Endometrial microvascular endothelial cells (primary cell): ENCODE measurements around the gene PLOD1. TPM values are rescaled to one million over a fixed set of nuclear protein-coding genes. Genes with fewer than 3 reads are reported as not detected.
"Not testable (repeated sequence)": the region's sequence is repeated elsewhere in the genome, so short reads cannot be mapped to it uniquely, and the experiment has no call there.

Source experiments
- in situ Hi-C: cut with HindIII; loops from 2 replicates; pipeline ENCODE4 v1.10.0; 2017; ENCODE audit warnings: low sequenced_read_pairs, low pct_unique_long_range_greater_than_20kb; ENCODE audit errors: inconsistent ontology term
- total RNA-seq: library from RNA; depleted of rRNA; stranded (reverse); fragments of >200 nt; gene quantifications from one replicate; pipeline ENCODE4 v1.2.3, GENCODE V29; 2015; ENCODE audit errors: inconsistent ontology term

PLOD1 gene
- 394 TPM for total RNA-seq

- in situ Hi-C loops, result no loop called here
These were observed at the start of gene PLOD1 for GRCh38 chr1:11934302-11935056. PLOD1 (plus strand) TSS chr1:11934717; CDS start chr1:11934780, 63 bp downstream.

GRCh38 chr1:11885916-11886315 lies 48.6 kb upstream of the PLOD1 start:
- in situ Hi-C loops, result no loop called here

GRCh38 chr1:11886986-11887665 lies 47.4 kb upstream of the PLOD1 start:
- in situ Hi-C loops, result no loop called here

GRCh38 chr1:11887666-11888007 lies 46.9 kb upstream of the PLOD1 start:
- in situ Hi-C loops, result no loop called here

- in situ Hi-C loops, result no loop called here
These were observed 46.2 kb upstream of the PLOD1 start for GRCh38 chr1:11888206-11888876.

GRCh38 chr1:11888877-11889208 lies 45.7 kb upstream of the PLOD1 start:
- in situ Hi-C loops, result no loop called here

- in situ Hi-C loops, result no loop called here
These were observed 42.9 kb upstream of the PLOD1 start for GRCh38 chr1:11891433-11892186.

- in situ Hi-C loops, result no loop called here
These were observed 40.6 kb upstream of the PLOD1 start for GRCh38 chr1:11893907-11894251.

- in situ Hi-C loops, result not testable (repeated sequence)
These were observed 40.0 kb upstream of the PLOD1 start for GRCh38 chr1:11894501-11894900.

GRCh38 chr1:11898086-11898785 lies 36.3 kb upstream of the PLOD1 start:
- in situ Hi-C loops, result no loop called here

GRCh38 chr1:11898831-11899467 lies 35.6 kb upstream of the PLOD1 start:
- in situ Hi-C loops, result no loop called here

GRCh38 chr1:11901446-11901845 lies 33.1 kb upstream of the PLOD1 start:
- in situ Hi-C loops, result not testable (repeated sequence)

- in situ Hi-C loops, result no loop called here
These were observed 31.3 kb upstream of the PLOD1 start for GRCh38 chr1:11903210-11903609.

GRCh38 chr1:11904156-11904555 lies 30.4 kb upstream of the PLOD1 start:
- in situ Hi-C loops, result not testable (repeated sequence)

- in situ Hi-C loops, result no loop called here
These were observed 29.5 kb upstream of the PLOD1 start for GRCh38 chr1:11904978-11905377.

GRCh38 chr1:11906870-11907269 lies 27.6 kb upstream of the PLOD1 start:
- in situ Hi-C loops, result no loop called here

- in situ Hi-C loops, result no loop called here
These were observed 27.0 kb upstream of the PLOD1 start for GRCh38 chr1:11907275-11908094.
